H1 (cell line): ENCODE data around the gene KMT2E. TPM values are rescaled to one million over a fixed set of nuclear protein-coding genes. Genes with fewer than 3 reads are reported as not detected.

Experiments
- FOSL1 ChIP-seq: IDR thresholded peaks from 2 replicates; pipeline ENCODE4 v1.6.1; 2011; ENCODE audit warnings: mild to moderate bottlenecking, low read depth, low read length, moderate library complexity; ENCODE audit not compliant: insufficient read depth
- GTF2F1 ChIP-seq: IDR thresholded peaks from 2 replicates; pipeline ENCODE4 v1.6.1; 2012; ENCODE audit warnings: low read depth, low read length, improper control_type of control experiment, borderline replicate concordance
- KDM1A ChIP-seq: fragments of 200-600, 300-600 bp; sonication (generic); IDR thresholded peaks from 2 replicates; pipeline ENCODE4 v1.7.1; 2016; ENCODE audit warnings: mild to moderate bottlenecking, low read length, borderline replicate concordance
- RNF2 ChIP-seq: fragments of 200-900, 300-1000 bp; sonication (generic); IDR thresholded peaks from 2 replicates; pipeline ENCODE4 v1.7.1; 2016; ENCODE audit warnings: borderline replicate concordance, low read depth, mild to moderate bottlenecking, antibody characterized with exemption, low read length; ENCODE audit not compliant: poor library complexity, severe bottlenecking; ENCODE audit errors: missing control alignments
- SAP30 ChIP-seq: fragments of 300-600 bp; sonication (generic); IDR thresholded peaks from 2 replicates; pipeline ENCODE4 v1.7.1; 2012; ENCODE audit warnings: low read length, moderate library complexity, mild to moderate bottlenecking, inconsistent platforms; ENCODE audit not compliant: insufficient read depth, insufficient replicate concordance
- SP2 ChIP-seq: IDR thresholded peaks from 2 replicates; pipeline ENCODE4 v1.6.1; 2012; ENCODE audit warnings: mild to moderate bottlenecking, low read length, inconsistent platforms
- TAF1 ChIP-seq: IDR thresholded peaks from 2 replicates; pipeline ENCODE4 v1.6.1; 2011; ENCODE audit warnings: mild to moderate bottlenecking, low read depth, low read length
- polyA plus RNA-seq, 7 experiments: library from polyadenylated mRNA; depleted of rRNA in 3 of 7; stranded (reverse) in 5 of 7; unstranded in 2 of 7; fragments of >200 nt in 5 of 7; fragments of 200-250 nt in 2 of 7; gene quantifications; 1 replicate in 5 of 7; 2 replicates in 1 of 7; 4 replicates in 1 of 7; pipeline versions ENCODE4 v1.2.1 to v1.2.3, GENCODE V29; 2011 to 2013; ENCODE audit warnings: missing spikeins in 2 of 7, mixed read lengths in 2 of 7
- total RNA-seq: library from RNA; stranded (reverse); fragmentation: NEBNext Ultra II Directional; extraction: Animal tissue kit (Norgen Biotek cat#: 25700); gene quantifications from 2 replicates; pipeline ENCODE4 v1.2.1, GENCODE V29; 2021

KMT2E gene
- total and polyA plus RNA-seq, 2 of the 8 experiments (the other 6 are each of a cell fraction or from before 2014, with no cell fraction given): 10.9 to 45.0 TPM

- TF ChIP-seq FOSL1 (no peak), GTF2F1 (no peak), SAP30 (no peak), KDM1A (no peak), TAF1 (no peak), RNF2 (no peak), SP2 (no peak)
Observed at GRCh38 chr7:105000200-105000599, 13.8 kb upstream of the KMT2E start (continued).
